Neuronal stem cell (in vitro differentiated cells): Measurements from ENCODE around the gene PCDHA10.
A peak's percentile ranks its signal among the peaks of the same experiment; 100 is the strongest.
"Not testable (repeated sequence)": the region's sequence is repeated elsewhere in the genome, so short reads cannot be mapped to it uniquely, and the experiment has no call there.

ENCODE experiments used
- DNase-seq: peaks from one replicate; pipeline ENCODE4 v3.0.0-alpha.2; 2013; ENCODE audit warnings: low spot score
- H2AFZ ChIP-seq: one replicate; pipeline ENCODE4 v1.6.1; 2013; ENCODE audit warnings: mild to moderate bottlenecking, low read length, inconsistent platforms
- H2AK5ac ChIP-seq: 2 replicates; pipeline ENCODE4 v1.6.1; 2013; ENCODE audit warnings: low read depth, mild to moderate bottlenecking, inconsistent platforms, low read length, moderate library complexity, mixed read lengths
- H2BK120ac ChIP-seq: 2 replicates; pipeline ENCODE4 v1.6.1; 2013; ENCODE audit warnings: low read depth, mild to moderate bottlenecking, inconsistent platforms, low read length, moderate library complexity, mixed read lengths
- H2BK12ac ChIP-seq: one replicate; pipeline ENCODE4 v1.6.1; 2013; ENCODE audit warnings: low read length, inconsistent platforms
- H2BK15ac ChIP-seq: 2 replicates; pipeline ENCODE4 v1.6.1; 2013; ENCODE audit warnings: mild to moderate bottlenecking, low read length, inconsistent platforms, mixed read lengths
- H2BK5ac ChIP-seq: one replicate; pipeline ENCODE4 v1.6.1; 2013; ENCODE audit warnings: inconsistent platforms, mild to moderate bottlenecking, low read length, moderate library complexity
- H3K14ac ChIP-seq: one replicate; pipeline ENCODE4 v1.6.1; 2013; ENCODE audit warnings: low read length, inconsistent platforms
- H3K18ac ChIP-seq: 2 replicates; pipeline ENCODE4 v1.6.1; 2013; ENCODE audit warnings: low read length, inconsistent platforms
- H3K23ac ChIP-seq: 2 replicates; pipeline ENCODE4 v1.6.1; 2013; ENCODE audit warnings: low read depth, mild to moderate bottlenecking, mixed read lengths, low read length, inconsistent platforms; ENCODE audit not compliant: poor library complexity
- H3K27ac ChIP-seq: replicated peaks from 3 replicates; pipeline ENCODE4 v1.5.1; 2013; ENCODE audit warnings: low read length, inconsistent platforms
- H3K27me3 ChIP-seq, 3 experiments: 2 replicates each; pipeline ENCODE4 v1.6.1; 2013; ENCODE audit warnings: low read length in 3 of 3, mild to moderate bottlenecking in 2 of 3, inconsistent platforms in 1 of 3, low read depth in 1 of 3, mixed read lengths in 1 of 3, moderate library complexity in 1 of 3; ENCODE audit not compliant: control insufficient read depth in 3 of 3, insufficient read depth in 3 of 3
- H3K36me3 ChIP-seq, 2 donors: replicated peaks in 1 of 2; 2 replicates each; pipeline ENCODE4 v1.6.1; 2013; ENCODE audit warnings: low read length in 2 of 2; ENCODE audit not compliant: control insufficient read depth in 2 of 2, insufficient read depth in 2 of 2
- H3K4ac ChIP-seq: 2 replicates; pipeline ENCODE4 v1.6.1; 2013; ENCODE audit warnings: inconsistent platforms, mild to moderate bottlenecking, low read length, moderate library complexity
- H3K4me1 ChIP-seq, 2 donors: 1 replicate in 1 of 2; 2 replicates in 1 of 2; pipeline ENCODE4 v1.6.1; 2013; ENCODE audit warnings: low read length in 2 of 2, low read depth in 1 of 2; ENCODE audit not compliant: control insufficient read depth in 2 of 2, insufficient read depth in 1 of 2
- H3K4me2 ChIP-seq: one replicate; pipeline ENCODE4 v1.6.1; 2013; ENCODE audit warnings: mild to moderate bottlenecking, low read length, inconsistent platforms; ENCODE audit not compliant: insufficient read depth, poor library complexity, severe bottlenecking
- H3K4me3 ChIP-seq, 2 donors: 2 replicates each; pipeline ENCODE4 v1.5.1; 2013; ENCODE audit warnings: low read length in 2 of 2, mild to moderate bottlenecking in 2 of 2, inconsistent platforms in 1 of 2, moderate library complexity in 1 of 2
- H3K79me1 ChIP-seq: one replicate; pipeline ENCODE4 v1.6.1; 2013; ENCODE audit warnings: low read depth, mild to moderate bottlenecking, inconsistent platforms, low read length, moderate library complexity
- H3K9ac ChIP-seq: one replicate; pipeline ENCODE4 v1.6.1; 2013; ENCODE audit warnings: mild to moderate bottlenecking, low read depth, low read length, inconsistent platforms; ENCODE audit not compliant: poor library complexity
- H3K9me3 ChIP-seq, 2 donors: replicated peaks in 1 of 2; 2 replicates each; pipeline versions ENCODE3 to v1.6.1; 2013; ENCODE audit warnings: low read length in 2 of 2, mild to moderate bottlenecking in 2 of 2, inconsistent platforms in 1 of 2, low read depth in 1 of 2, mixed read lengths in 1 of 2, moderate library complexity in 1 of 2; ENCODE audit not compliant: control insufficient read depth in 2 of 2, insufficient read depth in 1 of 2
- H4K8ac ChIP-seq: one replicate; pipeline ENCODE4 v1.6.1; 2013; ENCODE audit warnings: low read depth, mild to moderate bottlenecking, inconsistent platforms, low read length, moderate library complexity
- H4K91ac ChIP-seq: one replicate; pipeline ENCODE4 v1.6.1; 2013; ENCODE audit warnings: low read length, low read depth, mild to moderate bottlenecking, inconsistent platforms; ENCODE audit not compliant: poor library complexity
- WGBS, 2 donors: extraction: QIAGEN DNeasy Blood & Tissue Kit; methylation state at CpG; one replicate each; pipeline ENCODE4 v1.1.7; 2013; ENCODE audit warnings: missing lambda C conversion rate in 2 of 2, mixed read lengths in 1 of 2; ENCODE audit not compliant: insufficient read length in 2 of 2, insufficient replicate concordance in 1 of 2; ENCODE audit errors: extremely low coverage in 2 of 2; 5-methylcytosine and 5-hydroxymethylcytosine counted together

PCDHA10 gene

GRCh38 chr5:140823475-140823874 is 32.2 kb upstream of the PCDHA10 start:
- Histone ChIP-seq H3K4me3 (no peak overlapping the region), H3K36me3 (peaks cover 3 to 42% of the 10 kb centered on the region in 2 donors), H3K14ac (no peak overlapping the region), H2BK5ac (no peak overlapping the region), H3K27me3 (no peaks in the 10 kb centered on the region), H2AFZ (no peak overlapping the region), H3K9me3 (peaks cover 12 to 40% of the 10 kb centered on the region in 2 donors), H2AK5ac (no peak overlapping the region), H2BK120ac (no peak overlapping the region), H3K4ac (no peak overlapping the region), H3K18ac (no peak overlapping the region), H4K8ac (no peak overlapping the region), H3K9ac (no peak overlapping the region), H4K91ac (no peak overlapping the region), H2BK12ac (no peak overlapping the region), H3K27ac (no peak overlapping the region), H3K23ac (peak overlapping the region; percentile 73), H3K4me2 (no peak overlapping the region), H2BK15ac (no peak overlapping the region), H3K4me1 (no peaks in the 10 kb centered on the region), H3K79me1 (peaks cover 6% of the 10 kb centered on the region)
- WGBS, 2 donors: no CpG with 5 or more reads among the region's 38 CpGs
- DNase-seq: no peak

GRCh38 chr5:140827704-140828361 is 27.9 kb upstream of the PCDHA10 start, which contains the start of gene PCDHA6:
TSS of gene PCDHA6 (plus strand) at chr5:140827960. CDS start at chr5:140828092, 132 bp downstream.
- H2AK5ac ChIP-seq: no peak within 1 kb of the TSS
- no peak within 1 kb of the TSS for H3K27ac ChIP-seq
- H4K8ac ChIP-seq: no peak within 1 kb of the TSS
- peaks cover 5 to 42% of the 10 kb centered on the region in 2 donors for H3K36me3 ChIP-seq
- H3K4me1 ChIP-seq: no peaks in the 10 kb centered on the region
- H3K4me3 ChIP-seq: peak within 1 kb of the TSS; percentile 65 to 88
- H3K27me3 ChIP-seq: no peaks in the 10 kb centered on the region
- no CpG with 5 or more reads among the region's 27 CpGs for WGBS, 2 donors
- H2BK12ac ChIP-seq: no peak within 1 kb of the TSS
- peak within 1 kb of the TSS; percentile 33 for H3K4me2 ChIP-seq
- no peak within 1 kb of the TSS for H3K4ac ChIP-seq
- peaks cover 15 to 51% of the 10 kb centered on the region in 2 donors for H3K9me3 ChIP-seq
- no peak within 1 kb of the TSS for H4K91ac ChIP-seq
- peak within 1 kb of the TSS; percentile 82 for H3K14ac ChIP-seq
- peak within 1 kb of the TSS; percentile 86 for H2AFZ ChIP-seq
- peaks cover 8% of the 10 kb centered on the region for H3K79me1 ChIP-seq
- H3K9ac ChIP-seq: peak within 1 kb of the TSS; percentile 90
- no peak for DNase-seq
- H3K18ac ChIP-seq: no peak within 1 kb of the TSS
- H2BK5ac ChIP-seq: no peak within 1 kb of the TSS
- no peak within 1 kb of the TSS for H3K23ac ChIP-seq
- H2BK120ac ChIP-seq: no peak within 1 kb of the TSS
- H2BK15ac ChIP-seq: no peak within 1 kb of the TSS

- peak overlapping the region; percentile 65 to 88 for H3K4me3 ChIP-seq
- no peak overlapping the region for H2BK15ac ChIP-seq
- H2BK12ac ChIP-seq: no peak overlapping the region
- no peak overlapping the region for H3K18ac ChIP-seq
- no peaks in the 10 kb centered on the region for H3K4me1 ChIP-seq
- H3K27ac ChIP-seq: no peak overlapping the region
- no peak for DNase-seq
- no peak overlapping the region for H3K4ac ChIP-seq
- H4K8ac ChIP-seq: no peak overlapping the region
- no peak overlapping the region for H3K14ac ChIP-seq
- H3K27me3 ChIP-seq: no peaks in the 10 kb centered on the region
- H2AFZ ChIP-seq: peak overlapping the region; percentile 86
- no peak overlapping the region for H4K91ac ChIP-seq
- no peak overlapping the region for H3K9ac ChIP-seq
- no CpG with 5 or more reads among the region's 18 CpGs for WGBS, 2 donors
- no peak overlapping the region for H2BK5ac ChIP-seq
- H2BK120ac ChIP-seq: no peak overlapping the region
- H3K36me3 ChIP-seq: peaks cover 5 to 44% of the 10 kb centered on the region in 2 donors
- H3K9me3 ChIP-seq: peaks cover 14 to 53% of the 10 kb centered on the region in 2 donors
- peaks cover 8% of the 10 kb centered on the region for H3K79me1 ChIP-seq
- H3K23ac ChIP-seq: no peak overlapping the region
- no peak overlapping the region for H3K4me2 ChIP-seq
- no peak overlapping the region for H2AK5ac ChIP-seq
These were observed 27.3 kb upstream of the PCDHA10 start for GRCh38 chr5:140828362-140828737.

- WGBS, 2 donors: no CpG with 5 or more reads among the region's 106 CpGs
- H3K9me3 ChIP-seq: peaks cover 9 to 54% of the 10 kb centered on the region in 2 donors
- H2BK12ac ChIP-seq, H2AK5ac ChIP-seq, H3K14ac ChIP-seq, H3K4me1 ChIP-seq, H4K91ac ChIP-seq, H3K27me3 ChIP-seq, H2BK15ac ChIP-seq, H2AFZ ChIP-seq, H4K8ac ChIP-seq, DNase-seq, H3K23ac ChIP-seq, H3K79me1 ChIP-seq, H3K4ac ChIP-seq, H3K4me2 ChIP-seq, H3K27ac ChIP-seq: not testable (repeated sequence)
- peak overlapping the region; percentile 5 for H2BK5ac ChIP-seq
- peak overlapping the region; percentile 4 for H3K18ac ChIP-seq
- peaks cover 4 to 40% of the 10 kb centered on the region in 2 donors for H3K36me3 ChIP-seq
- peak overlapping the region; percentile 44 for H3K9ac ChIP-seq
- H2BK120ac ChIP-seq: peak overlapping the region; percentile 47
- H3K4me3 ChIP-seq: peak overlapping the region in 1 of 2 donors; percentile 3
These were observed 25.9 kb upstream of the PCDHA10 start for GRCh38 chr5:140829511-140830501.
